Measurements from ENCODE around the gene SCUBE2. TPM values are rescaled to one million over a fixed set of nuclear protein-coding genes. Genes with fewer than 3 reads are reported as not detected.
A peak's percentile ranks its signal among the peaks of the same experiment; 100 is the strongest.

The SCUBE2 gene
- total RNA-seq, 2 donors from 2014 or later, result 69.8 to 149 TPM

DNA sequence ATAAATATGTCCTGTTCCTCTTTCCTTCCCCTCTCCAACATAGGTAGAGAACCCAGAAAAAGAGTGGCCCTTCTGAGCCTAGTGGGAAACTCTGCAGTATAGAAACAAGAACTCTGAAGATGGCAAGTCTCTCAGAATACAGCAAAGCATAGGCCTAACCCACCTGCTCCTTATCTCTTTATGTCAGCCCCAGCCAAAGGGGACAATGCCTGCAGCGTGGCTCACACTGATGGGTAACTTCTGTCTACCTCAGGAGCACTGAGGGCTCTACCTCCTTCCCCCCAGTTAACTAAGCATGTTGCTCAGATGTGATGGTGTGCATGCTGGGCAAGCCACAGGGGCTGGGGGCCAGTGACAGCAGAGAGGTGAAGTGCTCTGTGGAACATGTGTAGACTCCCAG lies 82.7 kb downstream of the SCUBE2 start:
- no peaks in the 10 kb centered on the region for H3K27me3 ChIP-seq (replicated peaks; ENCODE audit: insufficient read depth)
- intact Hi-C loops (cut with DNase I), result no loop called here
- no peak for DNase-seq (ENCODE audit: low spot score)
- no peaks in the 10 kb centered on the region for H3K4me1 ChIP-seq (replicated peaks)
- no peaks in the 10 kb centered on the region for H3K9me3 ChIP-seq
- H3K4me3 ChIP-seq, result no peak overlapping the region
- 79% methylated on average over 1 of the region's 1 CpG for WGBS
- no peaks in the 10 kb centered on the region for H3K36me3 ChIP-seq
- no peak overlapping the region for H3K27ac ChIP-seq
- TF ChIP-seq POLR2A (IDR thresholded peaks at IDR 0.05), result no peak
- no peak for TF ChIP-seq POLR2AphosphoS5 (IDR thresholded peaks at IDR 0.05)
- TF ChIP-seq, protein P1, sequence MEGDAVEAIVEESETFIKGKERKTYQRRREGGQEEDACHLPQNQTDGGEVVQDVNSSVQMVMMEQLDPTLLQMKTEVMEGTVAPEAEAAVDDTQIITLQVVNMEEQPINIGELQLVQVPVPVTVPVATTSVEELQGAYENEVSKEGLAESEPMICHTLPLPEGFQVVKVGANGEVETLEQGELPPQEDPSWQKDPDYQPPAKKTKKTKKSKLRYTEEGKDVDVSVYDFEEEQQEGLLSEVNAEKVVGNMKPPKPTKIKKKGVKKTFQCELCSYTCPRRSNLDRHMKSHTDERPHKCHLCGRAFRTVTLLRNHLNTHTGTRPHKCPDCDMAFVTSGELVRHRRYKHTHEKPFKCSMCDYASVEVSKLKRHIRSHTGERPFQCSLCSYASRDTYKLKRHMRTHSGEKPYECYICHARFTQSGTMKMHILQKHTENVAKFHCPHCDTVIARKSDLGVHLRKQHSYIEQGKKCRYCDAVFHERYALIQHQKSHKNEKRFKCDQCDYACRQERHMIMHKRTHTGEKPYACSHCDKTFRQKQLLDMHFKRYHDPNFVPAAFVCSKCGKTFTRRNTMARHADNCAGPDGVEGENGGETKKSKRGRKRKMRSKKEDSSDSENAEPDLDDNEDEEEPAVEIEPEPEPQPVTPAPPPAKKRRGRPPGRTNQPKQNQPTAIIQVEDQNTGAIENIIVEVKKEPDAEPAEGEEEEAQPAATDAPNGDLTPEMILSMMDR (IDR thresholded peaks at IDR 0.05), result no peak

DNA sequence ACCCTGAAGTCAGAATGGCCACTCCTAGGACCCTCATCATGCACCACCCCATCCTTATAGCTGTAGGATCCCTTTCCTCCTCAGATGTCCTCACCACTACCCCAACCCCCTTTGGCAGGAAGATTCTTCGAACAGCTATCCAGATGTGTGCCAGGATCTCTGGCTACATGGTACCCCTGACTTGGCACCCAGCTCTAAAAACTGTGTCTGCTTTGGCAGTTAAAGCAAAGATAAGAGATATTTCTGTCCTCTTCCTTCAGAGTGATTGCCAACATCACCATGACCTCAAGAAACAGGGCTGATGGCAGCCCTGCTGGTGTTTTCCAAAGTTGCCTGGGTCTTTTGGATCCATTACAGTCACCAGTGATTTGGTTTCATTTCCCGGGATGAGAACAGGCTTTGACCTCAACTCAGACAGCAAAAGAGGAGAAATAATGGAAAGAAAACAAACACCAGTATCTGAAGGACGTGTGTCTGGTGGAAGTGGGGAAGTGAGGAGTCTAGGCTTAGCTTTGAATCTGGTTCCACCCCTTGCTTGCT lies 83.3 kb downstream of the SCUBE2 start:
- Histone ChIP-seq H3K27ac (no peak overlapping the region), H3K27me3 (replicated peaks; ENCODE audit: insufficient read depth) (no peaks in the 10 kb centered on the region), H3K4me3 (no peak overlapping the region), H3K9me3 (no peaks in the 10 kb centered on the region), H3K4me1 (replicated peaks) (no peaks in the 10 kb centered on the region), H3K36me3 (no peaks in the 10 kb centered on the region)
- intact Hi-C loops (cut with DNase I), result no loop called here
- TF ChIP-seq POLR2A (IDR thresholded peaks at IDR 0.05) (no peak), POLR2AphosphoS5 (IDR thresholded peaks at IDR 0.05) (no peak)
- TF ChIP-seq, protein P1 (IDR thresholded peaks at IDR 0.05), result no peak
- DNase-seq (ENCODE audit: low spot score), result no peak
- 68% methylated on average over 3 of the region's 3 CpGs for WGBS

DNA sequence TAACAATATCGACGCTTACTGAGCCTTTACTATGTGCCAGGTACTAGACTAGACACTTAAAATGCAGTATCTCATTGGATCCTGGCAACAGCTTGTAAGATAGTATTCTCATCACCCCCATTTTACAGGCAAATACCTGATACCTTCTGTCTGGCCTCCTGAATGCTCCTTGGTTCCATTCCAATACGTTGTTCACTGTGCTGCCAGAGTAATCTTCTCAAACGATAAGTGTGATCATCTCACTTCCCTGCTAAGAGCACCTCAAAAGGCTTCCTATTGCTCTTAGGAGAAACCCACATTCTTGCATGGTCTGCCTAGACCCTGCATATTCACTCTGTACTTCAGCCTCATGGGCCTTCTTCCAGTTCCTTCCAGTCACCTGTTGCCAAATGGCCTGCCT lies 86.3 kb downstream of the SCUBE2 start:
- no peak overlapping the region for H3K4me3 ChIP-seq
- WGBS, result 78% methylated on average over 4 of the region's 4 CpGs
- TF ChIP-seq, protein P1 (IDR thresholded peaks at IDR 0.05), result no peak
- no peak for TF ChIP-seq POLR2AphosphoS5 (IDR thresholded peaks at IDR 0.05)
- no peak for TF ChIP-seq POLR2A (IDR thresholded peaks at IDR 0.05)
- intact Hi-C loops (cut with DNase I), result no loop called here
- H3K27ac ChIP-seq, result no peak overlapping the region
- no peaks in the 10 kb centered on the region for H3K9me3 ChIP-seq
- no peaks in the 10 kb centered on the region for H3K27me3 ChIP-seq (replicated peaks; ENCODE audit: insufficient read depth)
- H3K36me3 ChIP-seq, result no peaks in the 10 kb centered on the region
- DNase-seq (ENCODE audit: low spot score), result no peak
- H3K4me1 ChIP-seq (replicated peaks), result no peaks in the 10 kb centered on the region

DNA sequence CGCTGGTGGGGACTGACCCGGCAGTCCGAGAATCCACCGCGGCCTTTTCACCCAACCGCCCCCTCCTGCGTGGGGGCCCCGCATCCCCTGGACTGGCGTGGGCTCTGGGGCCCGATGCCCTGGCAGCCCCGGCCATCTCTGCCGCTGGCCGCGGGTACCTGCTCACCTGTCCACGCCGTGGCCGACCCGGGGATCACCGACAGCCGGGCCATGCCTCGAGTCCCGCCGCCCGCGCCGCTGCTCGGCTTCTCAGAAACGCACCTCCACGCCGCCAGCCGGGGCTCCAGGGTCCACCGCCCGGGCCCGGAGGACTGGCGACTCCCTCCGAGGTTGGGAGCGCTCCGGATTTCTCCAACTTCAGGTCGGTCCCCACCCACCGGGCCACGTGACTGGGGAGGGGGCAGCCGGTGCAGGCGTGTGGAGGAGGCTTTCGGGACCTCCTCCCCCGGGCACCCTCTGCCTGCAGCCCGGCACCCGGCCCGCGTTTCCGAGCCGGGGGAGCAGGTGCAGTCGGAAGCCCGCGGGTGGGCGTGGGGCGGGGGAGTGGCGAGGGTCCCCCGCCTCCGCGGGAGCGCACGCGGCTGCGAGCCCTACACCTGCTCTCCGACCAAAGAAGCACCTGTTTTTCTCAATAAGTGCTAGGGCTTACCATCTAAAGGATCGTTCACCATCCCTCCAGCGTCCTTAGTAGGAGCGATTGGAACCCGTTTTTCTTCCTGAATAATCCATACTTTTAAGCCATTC lies 87.0 kb downstream of the SCUBE2 start:
- intact Hi-C loops (cut with DNase I), result no loop called here
- no peaks in the 10 kb centered on the region for H3K4me1 ChIP-seq (replicated peaks)
- 8% methylated on average over 65 of the region's 69 CpGs for WGBS
- H3K4me3 ChIP-seq, result peak overlapping the region; percentile 22 to 34
- H3K36me3 ChIP-seq, result no peaks in the 10 kb centered on the region
- H3K27me3 ChIP-seq (replicated peaks; ENCODE audit: insufficient read depth), result no peaks in the 10 kb centered on the region
- TF ChIP-seq POLR2AphosphoS5 (IDR thresholded peaks at IDR 0.05), result no peak
- no peak for TF ChIP-seq POLR2A (IDR thresholded peaks at IDR 0.05)
- TF ChIP-seq, protein P1 (IDR thresholded peaks at IDR 0.05), result no peak
- no peak for DNase-seq (ENCODE audit: low spot score)
- no peak overlapping the region for H3K27ac ChIP-seq
- H3K9me3 ChIP-seq, result no peaks in the 10 kb centered on the region
